ENCODE data around the gene MIPOL1. TPM values are rescaled to one million over a fixed set of nuclear protein-coding genes. Genes with fewer than 3 reads are reported as not detected.
A peak's percentile ranks its signal among the peaks of the same experiment; 100 is the strongest.

MIPOL1 gene
- total and polyA plus RNA-seq, 2 of the 13 experiments (the other 11 are each of a cell fraction or from before 2014, with no cell fraction given): 8.6 to 34.2 TPM

GRCh38 chr14:37466623-37467088, 268.9 kb downstream of the MIPOL1 start (continued):
- TF ChIP-seq ARID5B (CRISPR knock-in tag; IDR thresholded peaks at IDR 0.05) (peak; percentile 100), HDAC6 (IDR thresholded peaks at IDR 0.05; ENCODE audit: low read depth, low read length) (0 out of 2 replicates have a peak, but pooled peaks have one; percentile 86), ZNF280B (CRISPR knock-in tag; IDR thresholded peaks at IDR 0.05; ENCODE audit: borderline replicate concordance) (no peak), NFIB (CRISPR knock-in tag; IDR thresholded peaks at IDR 0.05; ENCODE audit: borderline replicate concordance) (no peak), PITX1 (CRISPR knock-in tag; IDR thresholded peaks at IDR 0.05) (peak; percentile 99), CHCHD3 (CRISPR knock-in tag; IDR thresholded peaks at IDR 0.05) (no peak), ZSCAN29 (CRISPR knock-in tag; conservative IDR thresholded peaks at IDR 0.05) (peak; percentile 98), ZIK1 (CRISPR knock-in tag; IDR thresholded peaks at IDR 0.05; ENCODE audit: borderline replicate concordance, low read depth) (no peak), MAX (IDR thresholded peaks at IDR 0.05) (peak; percentile 85), ZNF333 (CRISPR knock-in tag; IDR thresholded peaks at IDR 0.05; ENCODE audit: borderline replicate concordance) (no peak), ZFYVE20 (CRISPR knock-in tag; IDR thresholded peaks at IDR 0.05; ENCODE audit: borderline replicate concordance, low read depth) (no peak), ZBTB3 (CRISPR knock-in tag; IDR thresholded peaks at IDR 0.05; ENCODE audit: borderline replicate concordance, low read depth) (peak; percentile 91; the same call in 1 of the 2 replicates), TBL1XR1 (IDR thresholded peaks at IDR 0.05; ENCODE audit: borderline replicate concordance, low read length, partially characterized antibody) (peak; percentile 96), PREB (CRISPR knock-in tag; IDR thresholded peaks at IDR 0.05) (no peak), ZNF383 (CRISPR knock-in tag; IDR thresholded peaks at IDR 0.05; ENCODE audit: borderline replicate concordance) (0 out of 2 replicates have a peak, but pooled peaks have one; percentile 50), ZNF12 (CRISPR knock-in tag; IDR thresholded peaks at IDR 0.05) (peak; percentile 93), HMG20A (CRISPR knock-in tag; IDR thresholded peaks at IDR 0.05; ENCODE audit: borderline replicate concordance) (peak; percentile 99), DNMT1 (CRISPR knock-in tag; IDR thresholded peaks at IDR 0.05) (no peak), ZNF512B (CRISPR knock-in tag; IDR thresholded peaks at IDR 0.05; ENCODE audit: borderline replicate concordance) (peak; percentile 98; the same call in 1 of the 2 replicates)
